Fibroblast of lung (primary cell): Measurements from ENCODE around the gene LGALS3BP. TPM values are rescaled to one million over a fixed set of nuclear protein-coding genes. Genes with fewer than 3 reads are reported as not detected.
"Not testable (repeated sequence)": the region's sequence is repeated elsewhere in the genome, so short reads cannot be mapped to it uniquely, and the experiment has no call there.

Experiments
- DNase-seq, 2 donors: peaks; one replicate each; pipeline versions ENCODE4 v3.0.0 to v3.0.0-alpha.2; 2010; ENCODE audit warnings: low read depth in 2 of 2
- H2AFZ ChIP-seq: 2 replicates; pipeline ENCODE4 v1.5.1; 2012; ENCODE audit warnings: low read length, control low read depth, inconsistent platforms
- H3K27ac ChIP-seq: 2 replicates; pipeline ENCODE4 v1.5.1; 2011; ENCODE audit warnings: low read length, control low read depth; ENCODE audit not compliant: insufficient read depth
- H3K27me3 ChIP-seq: 2 replicates; pipeline ENCODE4 v1.5.1; 2011; ENCODE audit warnings: mild to moderate bottlenecking, low read length; ENCODE audit not compliant: control insufficient read depth, insufficient read depth
- H3K36me3 ChIP-seq: 2 replicates; pipeline ENCODE4 v1.5.1; 2011; ENCODE audit warnings: low read length; ENCODE audit not compliant: control insufficient read depth, insufficient read depth
- H3K4me1 ChIP-seq: 2 replicates; pipeline ENCODE4 v1.5.1; 2011; ENCODE audit warnings: low read length; ENCODE audit not compliant: control insufficient read depth, insufficient read depth; ENCODE audit errors: extremely low read depth
- H3K4me2 ChIP-seq: 2 replicates; pipeline ENCODE4 v1.5.1; 2011; ENCODE audit warnings: low read length, control low read depth; ENCODE audit not compliant: insufficient read depth; ENCODE audit errors: extremely low read depth
- H3K4me3 ChIP-seq, 4 experiments: fragments of 200-600 bp in 1 of 4; sonication (generic) in 1 of 4; replicated peaks in 1 of 4; 2 replicates each; pipeline ENCODE4 v1.5.1; 2011 to 2016; ENCODE audit warnings: low read length in 4 of 4, low read depth in 3 of 4, mild to moderate bottlenecking in 3 of 4, control low read depth in 2 of 4, inconsistent platforms in 1 of 4, mixed read lengths in 1 of 4; ENCODE audit not compliant: insufficient read depth in 1 of 4; ENCODE audit errors: control extremely low read depth in 1 of 4
- H3K79me2 ChIP-seq: 2 replicates; pipeline ENCODE4 v1.5.1; 2012; ENCODE audit warnings: mild to moderate bottlenecking, low read length, inconsistent platforms; ENCODE audit not compliant: control insufficient read depth, insufficient read depth
- H3K9ac ChIP-seq: 2 replicates; pipeline ENCODE4 v1.5.1; 2011; ENCODE audit warnings: mild to moderate bottlenecking, low read length, control low read depth; ENCODE audit not compliant: insufficient read depth
- H3K9me3 ChIP-seq: 2 replicates; pipeline ENCODE4 v1.5.1; 2012; ENCODE audit warnings: low read depth, low read length; ENCODE audit not compliant: control insufficient read depth, insufficient read depth
- H4K20me1 ChIP-seq: 2 replicates; pipeline ENCODE4 v1.5.1; 2011; ENCODE audit warnings: low read length; ENCODE audit not compliant: control insufficient read depth, insufficient read depth; ENCODE audit errors: extremely low read depth
- CTCF ChIP-seq, 2 donors: IDR thresholded peaks in 1 of 2; conservative IDR thresholded peaks in 1 of 2; 1 replicate in 1 of 2; 2 replicates in 1 of 2; pipeline ENCODE4 v1.5.1; 2011 to 2012; ENCODE audit warnings: low read length in 2 of 2, control low read depth in 1 of 2, inconsistent platforms in 1 of 2, low read depth in 1 of 2, mild to moderate bottlenecking in 1 of 2
- EZH2 ChIP-seq: IDR thresholded peaks from 2 replicates; pipeline ENCODE4 v1.5.1; 2012; ENCODE audit warnings: low read length, control low read depth, mild to moderate bottlenecking; ENCODE audit errors: missing control alignments
- polyA plus RNA-seq, 2 donors: library from polyadenylated mRNA; depleted of rRNA in 1 of 2; stranded (reverse) in 1 of 2; unstranded in 1 of 2; fragments of >200 nt; gene quantifications; 2 replicates each; pipeline ENCODE4 v1.2.1, GENCODE V29; 2011 to 2012; ENCODE audit warnings: missing spikeins in 1 of 2
- total RNA-seq: library from RNA; depleted of rRNA; stranded (reverse); fragments of >200 nt; gene quantifications from 2 replicates; pipeline ENCODE4 v1.2.1, GENCODE V29; 2014

Gene LGALS3BP
- total and polyA plus RNA-seq, 2 donors (not counting 1 experiment from before 2014, with no cell fraction given) = 128 to 387 TPM

- Histone ChIP-seq H3K36me3 (no peaks in the 10 kb centered on the region), H3K9ac (no peak overlapping the region), H3K79me2 (no peaks in the 10 kb centered on the region), H3K27me3 (peaks cover 7% of the 10 kb centered on the region), H3K4me2 (no peak overlapping the region), H3K27ac (no peak overlapping the region), H2AFZ (no peak overlapping the region), H4K20me1 (no peaks in the 10 kb centered on the region), H3K4me3 (no peak overlapping the region), H3K9me3 (peaks cover 1% of the 10 kb centered on the region), H3K4me1 (peaks cover 2% of the 10 kb centered on the region)
- no peak for DNase-seq
- no peak for TF ChIP-seq CTCF (conservative IDR thresholded peaks at IDR 0.05 in 1 of 2, IDR thresholded peaks at IDR 0.05 in 1 of 2; ENCODE audit: low read depth in 1 of 2, low read length in 2 of 2)
Observed at GRCh38 chr17:78947235-78948149, 32.2 kb downstream of the LGALS3BP start.

DNA sequence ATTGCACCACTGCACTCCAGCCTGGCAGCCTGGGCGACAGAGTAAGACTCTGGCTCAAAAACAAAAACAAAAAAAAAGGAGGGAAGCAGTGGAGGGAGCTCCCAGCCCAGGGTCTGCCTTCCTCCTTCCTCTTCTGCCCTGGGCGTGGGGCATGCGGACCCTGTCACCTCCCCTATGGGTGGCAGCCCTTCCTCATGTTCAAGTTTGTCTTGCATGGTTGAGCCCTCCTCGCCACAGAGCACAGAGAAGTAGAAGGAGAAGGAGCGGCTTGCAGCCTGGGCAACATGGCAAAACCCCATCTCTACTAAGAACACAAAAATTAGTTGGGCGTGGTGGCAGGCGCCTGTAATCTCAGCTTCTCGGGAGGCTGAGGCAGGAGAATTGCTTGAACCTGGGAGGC lies 33.1 kb downstream of the LGALS3BP start:
- DNase-seq = no peak
- H3K4me2 ChIP-seq = no peak overlapping the region
- no peak overlapping the region for H3K9ac ChIP-seq
- H3K36me3 ChIP-seq = no peaks in the 10 kb centered on the region
- no peak overlapping the region for H2AFZ ChIP-seq
- H3K27me3 ChIP-seq = peaks cover 7% of the 10 kb centered on the region
- peaks cover 1% of the 10 kb centered on the region for H3K9me3 ChIP-seq
- no peak overlapping the region for H3K27ac ChIP-seq
- no peak overlapping the region for H3K4me3 ChIP-seq
- H3K4me1 ChIP-seq = no peaks in the 10 kb centered on the region
- no peaks in the 10 kb centered on the region for H3K79me2 ChIP-seq
- TF ChIP-seq EZH2 (no peak), CTCF (conservative IDR thresholded peaks at IDR 0.05 in 1 of 2, IDR thresholded peaks at IDR 0.05 in 1 of 2; ENCODE audit: low read depth in 1 of 2, low read length in 2 of 2) (no peak)
- H4K20me1 ChIP-seq = no peaks in the 10 kb centered on the region

DNA sequence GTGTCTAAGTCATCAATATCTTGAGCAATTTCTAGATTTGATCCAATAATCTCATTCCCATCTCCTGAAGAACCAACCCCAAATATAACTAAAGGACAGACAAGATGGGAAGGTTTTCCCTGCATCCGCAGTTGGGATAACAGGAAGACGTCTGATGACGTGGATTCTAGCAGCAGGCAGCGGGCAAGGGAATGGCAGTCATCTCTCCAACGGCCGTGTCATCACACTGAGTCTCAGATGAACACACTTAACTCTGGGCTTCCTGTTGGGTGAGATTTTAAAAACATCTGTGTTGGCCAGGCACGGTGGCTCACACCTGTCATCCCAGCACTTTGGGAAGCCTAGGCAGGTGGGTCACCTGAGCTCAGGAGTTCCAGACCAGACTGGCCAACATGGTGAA lies 33.6 kb downstream of the LGALS3BP start:
- Histone ChIP-seq H3K79me2 (no peaks in the 10 kb centered on the region), H4K20me1 (no peaks in the 10 kb centered on the region), H3K27ac (no peak overlapping the region), H3K4me2 (no peak overlapping the region), H2AFZ (no peak overlapping the region), H3K27me3 (peaks cover 7% of the 10 kb centered on the region), H3K4me1 (no peaks in the 10 kb centered on the region), H3K36me3 (no peaks in the 10 kb centered on the region), H3K9me3 (peaks cover 1% of the 10 kb centered on the region), H3K9ac (no peak overlapping the region), H3K4me3 (no peak overlapping the region)
- no peak for DNase-seq
- no peak for TF ChIP-seq CTCF (conservative IDR thresholded peaks at IDR 0.05 in 1 of 2, IDR thresholded peaks at IDR 0.05 in 1 of 2; ENCODE audit: low read depth in 1 of 2, low read length in 2 of 2)
- TF ChIP-seq EZH2 = no peak

DNA sequence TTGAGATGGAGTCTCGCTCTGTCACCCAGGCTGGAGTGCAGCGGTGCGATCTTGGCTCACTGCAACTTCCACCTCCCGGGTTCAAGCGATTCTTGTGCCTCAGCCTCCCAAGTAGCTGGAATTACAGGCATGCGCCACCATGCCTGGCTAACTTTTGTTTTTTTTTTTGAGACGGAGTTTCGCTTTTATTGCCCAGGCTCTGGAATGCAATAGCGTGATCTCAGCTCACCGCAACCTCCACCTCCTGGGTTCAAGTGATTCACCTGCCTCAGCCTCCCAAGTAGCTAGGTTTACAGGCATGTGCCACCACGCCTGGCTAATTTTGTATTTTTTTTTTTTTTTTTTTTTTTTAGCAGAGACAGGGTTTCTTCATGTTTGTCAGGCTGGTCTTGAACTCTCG lies 34.3 kb downstream of the LGALS3BP start:
- H3K79me2 ChIP-seq, H3K27me3 ChIP-seq, DNase-seq, H3K4me3 ChIP-seq, H3K4me1 ChIP-seq, H3K4me2 ChIP-seq, H4K20me1 ChIP-seq, H2AFZ ChIP-seq, H3K9ac ChIP-seq, H3K36me3 ChIP-seq, H3K27ac ChIP-seq, H3K9me3 ChIP-seq: not testable (repeated sequence)
